Type B pancreatic cell (in vitro differentiated cells): Measurements from ENCODE around the gene FLT1. TPM values are rescaled to one million over a fixed set of nuclear protein-coding genes. Genes with fewer than 3 reads are reported as not detected.

ENCODE experiments used
- DNase-seq: peaks from one replicate; pipeline ENCODE4 v3.0.0; 2021; ENCODE audit warnings: mixed read lengths; ENCODE audit not compliant: unreplicated experiment; ENCODE audit errors: extremely low spot score
- H3K27ac Mint-ChIP-seq: 2 replicates; pipeline ENCODE4 v1.8.0; 2021; ENCODE audit warnings: mild to moderate bottlenecking, mixed read lengths
- H3K27me3 Mint-ChIP-seq: 2 replicates; pipeline ENCODE4 v1.8.0; 2021; ENCODE audit warnings: mixed read lengths
- H3K36me3 Mint-ChIP-seq: 2 replicates; pipeline ENCODE4 v1.8.0; 2021; ENCODE audit warnings: mixed read lengths
- H3K4me1 Mint-ChIP-seq: one replicate; pipeline ENCODE4 v1.8.0; 2021; ENCODE audit warnings: mixed read lengths; ENCODE audit not compliant: unreplicated experiment
- H3K4me3 Mint-ChIP-seq: 2 replicates; pipeline ENCODE4 v1.8.0; 2021; ENCODE audit warnings: mild to moderate bottlenecking, mixed read lengths
- H3K9me3 Mint-ChIP-seq: 2 replicates; pipeline ENCODE4 v1.8.0; 2021; ENCODE audit warnings: mixed read lengths
- CTCF ChIP-seq: fragments of 200-600 bp; sonication (generic); conservative IDR thresholded peaks from 2 replicates; pipeline ENCODE4 v1.5.0; 2021; ENCODE audit warnings: antibody characterized with exemption, mild to moderate bottlenecking
- long read RNA-seq: library from polyadenylated mRNA; unstranded; transcript quantifications from one replicate; pipeline ENCODE4 v2.0.0, GENCODE V29; 2020
- total RNA-seq: library from RNA; stranded (reverse); gene quantifications from 2 replicates; pipeline ENCODE4 v1.2.1, GENCODE V29; 2021; ENCODE audit warnings: low replicate concordance

Gene FLT1
- 0.79 and 1.3 TPM in 2 replicates for total RNA-seq
- long read RNA-seq = 0 reads

- peak; percentile 71 for DNase-seq
- no peaks in the 10 kb centered on the region for H3K9me3 Mint-ChIP-seq
- H3K4me1 Mint-ChIP-seq = no peaks in the 10 kb centered on the region
- H3K4me3 Mint-ChIP-seq = peak within 1 kb of the TSS; percentile 73
- H3K36me3 Mint-ChIP-seq = no peaks in the 10 kb centered on the region
- H3K27me3 Mint-ChIP-seq = peaks cover 91% of the 10 kb centered on the region
- peak within 1 kb of the TSS; percentile 27 for H3K27ac Mint-ChIP-seq
- TF ChIP-seq CTCF = no peak
Measured at GRCh38 chr13:28494778-28495537, at the start of gene FLT1. Gene FLT1 (minus strand): TSS chr13:28495128. CDS start chr13:28494843, 285 bp downstream.

GRCh38 chr13:28544026-28544425 is 49.1 kb upstream of the FLT1 start:
- Mint-ChIP-seq H3K27ac (no peak overlapping the region), H3K27me3 (peaks cover 32% of the 10 kb centered on the region), H3K9me3 (no peaks in the 10 kb centered on the region), H3K4me3 (no peak overlapping the region), H3K4me1 (no peaks in the 10 kb centered on the region), H3K36me3 (no peaks in the 10 kb centered on the region)
- DNase-seq = no peak
- no peak for TF ChIP-seq CTCF

- DNase-seq = no peak
- TF ChIP-seq CTCF = no peak
- Mint-ChIP-seq H3K4me3 (no peak overlapping the region), H3K9me3 (no peaks in the 10 kb centered on the region), H3K4me1 (no peaks in the 10 kb centered on the region), H3K27ac (no peak overlapping the region), H3K36me3 (no peaks in the 10 kb centered on the region), H3K27me3 (peaks cover 27% of the 10 kb centered on the region)
Measured at GRCh38 chr13:28542804-28543203, 47.9 kb upstream of the FLT1 start.

- Mint-ChIP-seq H3K27ac (no peak overlapping the region), H3K36me3 (no peaks in the 10 kb centered on the region)
- no peak for TF ChIP-seq CTCF
Measured at GRCh38 chr13:28541966-28542365, 47.0 kb upstream of the FLT1 start.

GRCh38 chr13:28540612-28541011 is 45.7 kb upstream of the FLT1 start:
- Mint-ChIP-seq H3K9me3 (peaks cover 9% of the 10 kb centered on the region), H3K27me3 (peaks cover 32% of the 10 kb centered on the region), H3K36me3 (no peaks in the 10 kb centered on the region), H3K27ac (no peak overlapping the region), H3K4me1 (no peaks in the 10 kb centered on the region), H3K4me3 (no peak overlapping the region)
- DNase-seq = no peak
- no peak for TF ChIP-seq CTCF

More at GRCh38 chr13:28541966-28542365, 47.0 kb upstream of the FLT1 start:
- peaks cover 24% of the 10 kb centered on the region for H3K27me3 Mint-ChIP-seq
- no peaks in the 10 kb centered on the region for H3K9me3 Mint-ChIP-seq
- H3K4me1 Mint-ChIP-seq = no peaks in the 10 kb centered on the region
- H3K4me3 Mint-ChIP-seq = no peak overlapping the region
- no peak for DNase-seq
